Right atrium auricular region (tissue), 2 donors: ENCODE data around the gene CARS1. TPM values are rescaled to one million over a fixed set of nuclear protein-coding genes. Genes with fewer than 3 reads are reported as not detected.

Experiments
- DNase-seq: peaks from one replicate; pipeline ENCODE4 v3.0.0-alpha.2; 2019; ENCODE audit warnings: low spot score
- H3K27ac ChIP-seq, 2 donors: fragments of 200-600 bp; sonication (generic); 1 replicate in 1 of 2; 2 replicates in 1 of 2; pipeline ENCODE4 v1.5.1; 2016 to 2019
- H3K27me3 ChIP-seq, 2 donors: fragments of 200-600 bp; sonication (generic); one replicate each; pipeline versions ENCODE4 v1.5.1 to v1.6.0; 2017 to 2019
- H3K36me3 ChIP-seq: fragments of 200-600 bp; sonication (generic); one replicate; pipeline ENCODE4 v1.5.1; 2016
- H3K4me1 ChIP-seq, 2 donors: fragments of 200-600 bp; sonication (generic); one replicate each; pipeline versions ENCODE4 v1.5.1 to v1.6.0; 2017 to 2019
- H3K4me3 ChIP-seq, 2 donors: fragments of 200-600 bp; sonication (generic); 1 replicate in 1 of 2; 2 replicates in 1 of 2; pipeline ENCODE4 v1.5.1; 2017 to 2019; ENCODE audit warnings: mild to moderate bottlenecking in 1 of 2, moderate library complexity in 1 of 2
- H3K9me3 ChIP-seq, 2 donors: fragments of 200-600 bp; sonication (generic); one replicate each; pipeline ENCODE4 v1.5.1; 2019
- CTCF ChIP-seq, 2 donors: fragments of 200-600 bp; sonication (generic); IDR thresholded peaks; one replicate each; pipeline ENCODE4 v1.5.1; 2019; ENCODE audit warnings: antibody characterized with exemption in 2 of 2
- total RNA-seq, 2 donors: library from RNA; depleted of rRNA; stranded (reverse); fragments of >200 nt; gene quantifications; one replicate each; pipeline ENCODE4 v1.1.0, GENCODE V29; 2016

Gene CARS1
- total RNA-seq, 2 donors from 2014 or later: 12.2 to 15.3 TPM

GRCh38 chr11:2960139-2960538, 97.1 kb downstream of the CARS1 start:
- Histone ChIP-seq H3K27me3 (no peaks in the 10 kb centered on the region), H3K4me3 (no peak overlapping the region), H3K9me3 (no peaks in the 10 kb centered on the region), H3K4me1 (no peaks in the 10 kb centered on the region), H3K36me3 (peaks cover 77% of the 10 kb centered on the region), H3K27ac (peak overlapping the region in 1 of 2 donors; percentile 33)
- no peak for TF ChIP-seq CTCF (IDR thresholded peaks at IDR 0.05)
- no peak for DNase-seq

GRCh38 chr11:2958251-2958650, 99.0 kb downstream of the CARS1 start:
- Histone ChIP-seq H3K27me3 (no peaks in the 10 kb centered on the region), H3K9me3 (no peaks in the 10 kb centered on the region)
- TF ChIP-seq CTCF (IDR thresholded peaks at IDR 0.05): no peak

GRCh38 chr11:2955906-2956476, 101.2 kb downstream of the CARS1 start:
- no peak overlapping the region for H3K27ac ChIP-seq
- H3K36me3 ChIP-seq: peaks cover 83% of the 10 kb centered on the region

More at GRCh38 chr11:2958251-2958650, 99.0 kb downstream of the CARS1 start:
- H3K4me1 ChIP-seq: no peaks in the 10 kb centered on the region
- no peak overlapping the region for H3K27ac ChIP-seq
- no peak overlapping the region for H3K4me3 ChIP-seq
- H3K36me3 ChIP-seq: peaks cover 77% of the 10 kb centered on the region
- DNase-seq: no peak

GRCh38 chr11:2954263-2954662, 103.0 kb downstream of the CARS1 start:
- DNase-seq: no peak
- no peak for TF ChIP-seq CTCF (IDR thresholded peaks at IDR 0.05)

More at GRCh38 chr11:2955906-2956476, 101.2 kb downstream of the CARS1 start:
- no peak for TF ChIP-seq CTCF (IDR thresholded peaks at IDR 0.05)
- Histone ChIP-seq H3K4me1 (no peaks in the 10 kb centered on the region), H3K4me3 (no peak overlapping the region), H3K27me3 (no peaks in the 10 kb centered on the region), H3K9me3 (no peaks in the 10 kb centered on the region)
- DNase-seq: no peak

GRCh38 chr11:2952290-2952689, 104.9 kb downstream of the CARS1 start:
- H3K36me3 ChIP-seq: peaks cover 81% of the 10 kb centered on the region
- H3K27me3 ChIP-seq: no peaks in the 10 kb centered on the region
- no peak overlapping the region for H3K27ac ChIP-seq
- TF ChIP-seq CTCF (IDR thresholded peaks at IDR 0.05): no peak
- H3K4me1 ChIP-seq: no peaks in the 10 kb centered on the region
- DNase-seq: no peak
- H3K4me3 ChIP-seq: no peak overlapping the region
- no peaks in the 10 kb centered on the region for H3K9me3 ChIP-seq

More at GRCh38 chr11:2954263-2954662, 103.0 kb downstream of the CARS1 start:
- H3K4me3 ChIP-seq: no peak overlapping the region
- no peaks in the 10 kb centered on the region for H3K9me3 ChIP-seq
- no peaks in the 10 kb centered on the region for H3K27me3 ChIP-seq
- no peak overlapping the region for H3K27ac ChIP-seq
- H3K36me3 ChIP-seq: peaks cover 89% of the 10 kb centered on the region
- no peaks in the 10 kb centered on the region for H3K4me1 ChIP-seq
